SK-N-SH treated with all-trans-retinoic acid at 6 μM for 48 hours (cell line): ENCODE measurements around the gene MAP3K12.

Experiments used
- ESRRG ChIP-seq: fragments of 250-450 bp; sonication (Bioruptor Pico); IDR thresholded peaks from 2 replicates; pipeline ENCODE4 v1.6.1; 2021; ENCODE audit warnings: mild to moderate bottlenecking
- SNAI2 ChIP-seq: fragments of 250-450 bp; sonication (Bioruptor Pico); IDR thresholded peaks from 2 replicates; pipeline ENCODE4 v1.5.0; 2020; ENCODE audit warnings: mild to moderate bottlenecking, moderate library complexity
- TCF4 ChIP-seq: fragments of 250-450 bp; sonication (Bioruptor Pico); IDR thresholded peaks from 2 replicates; pipeline ENCODE4 v1.8.0; 2021; ENCODE audit warnings: mild to moderate bottlenecking, moderate library complexity, borderline replicate concordance
- ZC3H10 ChIP-seq: fragments of 250-450 bp; sonication (Bioruptor Pico); IDR thresholded peaks from 2 replicates; pipeline ENCODE4 v1.5.1; 2021; ENCODE audit warnings: mild to moderate bottlenecking, moderate library complexity
- ZFP3 ChIP-seq: fragments of 250-450 bp; sonication (Bioruptor Pico); IDR thresholded peaks from 2 replicates; pipeline ENCODE4 v1.5.0; 2020; ENCODE audit warnings: mild to moderate bottlenecking, moderate library complexity
- ZNF70 ChIP-seq: fragments of 450-650 bp; formaldehyde crosslinking; IDR thresholded peaks from 2 replicates; pipeline ENCODE4 v1.5.0; 2020; ENCODE audit warnings: mild to moderate bottlenecking, moderate library complexity

GRCh38 chr12:53493610-53494391 lies 5.5 kb downstream of the MAP3K12 start:
- TF ChIP-seq TCF4 (CRISPR knock-in tag) (no peak), ESRRG (no peak), ZNF70 (CRISPR knock-in tag) (no peak), SNAI2 (CRISPR knock-in tag) (no peak), ZFP3 (no peak), ZC3H10 (CRISPR knock-in tag) (no peak)
